ENCODE results near the gene PTPRN2.

PTPRN2 gene

DNA sequence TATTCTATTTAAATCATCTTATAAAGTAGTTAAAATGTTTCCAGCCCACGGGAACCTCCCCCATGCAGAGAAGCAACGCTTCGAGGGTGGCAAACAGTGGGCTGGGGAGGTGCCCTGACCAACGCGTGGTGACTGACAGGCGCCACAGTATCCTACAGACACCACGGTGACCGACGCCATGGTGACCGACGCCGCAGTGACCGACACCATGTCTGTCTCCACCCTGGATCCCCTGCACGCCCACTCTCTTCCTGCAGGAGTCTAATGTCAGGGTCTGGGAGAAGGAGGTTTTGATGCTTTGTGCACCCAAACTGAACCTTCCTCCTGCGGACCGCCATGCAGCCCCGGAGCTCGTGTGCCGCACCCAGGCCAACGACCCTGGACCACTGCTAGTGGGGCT is 464.4 kb downstream of the PTPRN2 start:
- DNase-seq = no peak

DNA sequence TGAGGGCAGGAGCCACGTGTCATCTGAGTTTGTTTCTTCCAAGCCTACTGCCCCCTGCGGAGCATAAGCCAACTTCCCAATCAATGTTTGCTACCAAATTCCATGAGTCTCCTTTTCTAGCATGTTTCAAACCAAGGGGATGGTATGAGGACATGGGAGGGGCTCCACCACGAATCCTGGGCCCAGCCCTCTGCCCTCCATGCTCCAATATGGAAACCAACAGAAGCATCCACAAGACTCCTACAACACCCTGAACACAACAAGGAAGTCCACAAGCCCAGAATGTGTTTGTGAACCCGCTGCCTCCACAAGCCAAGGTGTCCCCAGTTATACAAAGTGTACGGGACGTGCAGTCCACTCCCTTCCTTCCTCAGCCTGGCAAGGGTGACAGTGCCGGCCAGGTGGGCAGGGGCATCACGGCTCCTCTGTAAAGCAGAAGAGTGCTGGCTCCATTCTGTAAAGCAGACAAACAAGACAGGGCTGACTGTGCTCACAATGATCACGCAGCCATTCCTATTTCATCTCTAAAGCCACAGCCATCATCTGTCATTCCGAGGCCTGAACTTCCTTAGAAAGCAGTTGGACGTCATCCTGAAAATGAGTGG is 466.1 kb downstream of the PTPRN2 start:
- DNase-seq = no peak

DNA sequence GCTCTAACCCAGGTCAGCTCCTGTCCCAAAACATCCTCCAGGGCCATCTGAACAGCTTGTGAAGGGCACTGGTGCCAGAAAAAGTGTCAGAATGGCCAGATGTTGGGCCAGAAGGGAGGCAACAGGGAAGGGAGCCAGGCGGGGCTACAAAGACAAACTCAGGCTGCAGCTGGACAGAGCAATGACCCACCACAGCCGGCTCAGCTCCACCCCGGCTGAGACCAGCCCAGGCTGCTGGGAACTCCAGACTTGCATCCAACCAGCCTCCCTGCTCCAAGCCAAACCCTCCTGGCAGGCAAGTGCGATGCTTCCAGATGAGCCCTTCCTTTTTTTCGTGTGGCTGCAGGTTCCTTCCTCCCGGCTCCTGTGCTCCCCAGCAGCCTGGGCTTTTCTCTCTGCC is 466.9 kb downstream of the PTPRN2 start:
- no peak for DNase-seq

DNA sequence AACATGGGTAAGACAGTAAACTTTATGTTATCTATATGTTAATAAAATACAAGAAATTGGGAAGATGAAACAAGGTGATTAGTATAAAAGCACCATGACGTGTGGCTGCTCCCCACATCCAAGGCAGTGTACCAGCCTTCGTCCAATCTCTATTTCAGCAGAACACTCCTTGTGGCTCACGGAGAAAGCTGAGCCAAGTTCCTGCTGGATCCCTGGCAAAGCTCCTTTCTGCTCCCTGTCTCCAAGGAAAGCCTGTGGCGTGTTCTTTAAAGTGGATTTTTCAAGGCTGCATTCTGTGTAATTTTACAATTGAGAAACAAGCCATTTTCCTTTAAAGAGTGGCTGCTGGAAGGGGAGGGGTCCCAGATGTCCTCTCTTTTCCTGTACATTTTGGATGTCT is 467.3 kb downstream of the PTPRN2 start:
- DNase-seq = no peak

DNA sequence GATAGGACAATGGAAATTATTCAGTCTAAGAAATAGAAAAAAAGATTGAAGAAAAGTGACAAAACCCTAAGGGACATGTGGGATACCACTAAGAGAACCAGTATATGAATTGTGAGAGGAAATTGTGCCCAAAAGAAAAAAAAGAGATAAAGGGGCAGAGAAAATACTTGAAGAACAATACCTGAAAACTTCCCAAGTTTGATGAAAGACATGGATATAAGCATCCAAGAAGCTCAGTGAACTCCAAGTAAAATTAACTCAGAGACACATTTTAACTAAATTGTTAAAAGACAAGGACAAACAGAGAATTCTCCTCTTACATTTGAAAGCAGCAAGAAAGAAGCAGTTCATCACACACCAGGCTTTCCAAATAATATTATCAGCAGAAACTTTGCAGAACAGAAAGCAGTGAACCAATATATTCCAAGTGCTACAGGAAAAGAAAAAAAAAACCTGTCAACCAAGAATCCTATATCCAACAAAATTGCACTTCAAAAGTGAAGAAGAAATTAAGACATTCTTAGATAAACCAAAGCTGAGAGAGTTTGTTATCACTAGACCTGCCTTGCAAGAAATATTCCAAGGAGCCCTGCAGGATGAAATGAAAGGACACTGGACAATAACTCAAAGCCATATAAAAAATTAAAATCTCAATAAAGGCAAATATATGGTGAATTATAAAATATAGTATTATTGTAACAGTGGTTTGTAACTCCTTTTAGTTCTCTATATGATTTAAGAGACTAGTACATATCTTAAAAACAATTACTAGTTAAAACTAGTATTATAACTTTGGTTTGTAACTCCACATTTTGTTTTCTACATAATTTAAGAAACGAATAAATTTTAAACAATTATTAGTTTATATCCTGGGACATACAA is 470.0 kb downstream of the PTPRN2 start:
- no peak for DNase-seq

DNA sequence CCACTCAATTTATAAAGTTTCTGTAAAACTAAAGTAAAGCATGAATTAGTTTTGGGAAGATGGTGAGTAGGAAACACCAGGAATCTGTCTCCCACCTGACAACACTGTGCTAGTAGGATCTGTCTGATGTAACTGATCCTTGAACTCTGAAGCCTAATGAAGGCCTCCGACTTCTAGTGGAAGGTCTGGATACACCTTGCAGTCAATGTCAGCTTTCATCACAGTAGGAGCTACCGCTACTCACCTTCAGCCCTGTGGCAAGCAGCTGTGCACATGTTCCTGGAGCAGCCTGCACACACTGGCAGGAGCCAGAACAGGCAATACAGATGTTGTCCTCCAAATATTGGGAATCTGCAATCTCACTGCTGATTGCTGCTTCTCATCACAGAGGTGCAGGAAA is 471.4 kb downstream of the PTPRN2 start:
- no peak for DNase-seq

DNA sequence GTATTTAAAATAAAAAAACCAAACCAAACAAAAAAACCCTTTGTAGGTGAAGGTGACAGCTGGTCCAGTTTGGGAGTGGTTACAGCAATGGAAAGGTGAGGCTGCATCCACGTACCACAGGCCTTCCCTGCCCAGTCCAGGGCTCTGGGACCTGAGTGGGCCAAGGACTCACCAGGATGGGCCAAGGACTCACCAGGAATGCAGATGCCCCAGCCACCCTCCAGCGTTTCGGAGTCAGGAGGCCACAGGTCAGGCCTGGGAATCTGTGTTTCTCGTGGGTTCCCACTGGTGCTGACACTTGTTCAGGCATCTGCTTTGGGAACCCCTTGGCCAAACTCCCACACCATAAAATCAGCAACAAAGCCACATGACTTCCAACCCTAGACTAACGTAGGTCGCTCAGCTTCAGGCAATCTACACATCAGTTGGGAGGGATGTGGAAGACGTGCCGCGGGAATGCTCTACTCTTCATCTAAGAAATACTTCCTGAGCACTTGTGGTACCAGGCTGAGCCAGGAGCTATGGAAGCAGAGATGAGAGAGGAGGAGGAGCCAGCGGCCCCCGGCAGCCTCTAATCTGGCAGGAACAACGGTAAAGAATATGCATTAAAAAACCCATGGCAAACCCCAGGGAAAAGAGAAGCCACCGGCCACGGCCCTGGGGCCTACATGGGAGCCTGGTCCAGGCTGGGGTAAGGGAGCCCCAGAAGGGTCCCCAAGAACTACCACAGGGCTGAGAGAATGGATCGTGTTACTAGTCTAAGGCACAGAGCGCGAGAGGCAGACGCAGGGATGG is 473.4 kb downstream of the PTPRN2 start:
- DNase-seq = no peak

DNA sequence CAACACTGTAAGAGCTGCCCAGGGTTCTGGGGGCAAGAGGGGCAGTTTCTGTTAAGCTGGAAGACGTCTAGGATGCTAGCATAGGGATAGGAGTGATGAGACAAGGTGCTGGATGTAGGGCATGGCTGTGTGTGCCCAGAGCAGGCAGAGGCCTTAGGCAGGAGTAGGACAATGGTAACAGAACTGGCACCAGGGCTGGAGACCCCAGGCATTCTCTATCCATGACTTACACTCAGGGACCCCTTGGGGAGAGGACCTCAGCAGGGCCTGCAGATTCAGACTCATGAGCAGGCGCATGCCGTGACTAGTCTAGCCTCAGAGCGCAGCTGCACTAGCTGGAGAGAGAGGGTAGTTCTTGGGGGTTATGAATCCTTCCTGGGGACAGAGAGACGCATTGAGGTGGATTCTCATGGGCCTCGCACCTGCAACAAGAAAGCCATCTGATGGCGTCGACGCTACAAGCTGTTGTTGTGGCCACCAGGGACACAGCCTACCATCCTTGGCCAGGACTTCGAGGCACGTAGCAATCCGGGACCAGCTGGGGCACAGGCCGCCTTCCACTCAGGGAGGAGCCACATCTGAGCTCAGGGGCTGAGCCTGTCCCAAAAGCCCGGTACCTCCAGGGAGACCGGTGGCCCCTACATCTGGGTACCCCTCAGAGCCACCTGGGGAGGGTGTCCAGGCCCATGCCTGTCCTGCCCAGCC is 474.1 kb downstream of the PTPRN2 start:
- DNase-seq = no peak

DNA sequence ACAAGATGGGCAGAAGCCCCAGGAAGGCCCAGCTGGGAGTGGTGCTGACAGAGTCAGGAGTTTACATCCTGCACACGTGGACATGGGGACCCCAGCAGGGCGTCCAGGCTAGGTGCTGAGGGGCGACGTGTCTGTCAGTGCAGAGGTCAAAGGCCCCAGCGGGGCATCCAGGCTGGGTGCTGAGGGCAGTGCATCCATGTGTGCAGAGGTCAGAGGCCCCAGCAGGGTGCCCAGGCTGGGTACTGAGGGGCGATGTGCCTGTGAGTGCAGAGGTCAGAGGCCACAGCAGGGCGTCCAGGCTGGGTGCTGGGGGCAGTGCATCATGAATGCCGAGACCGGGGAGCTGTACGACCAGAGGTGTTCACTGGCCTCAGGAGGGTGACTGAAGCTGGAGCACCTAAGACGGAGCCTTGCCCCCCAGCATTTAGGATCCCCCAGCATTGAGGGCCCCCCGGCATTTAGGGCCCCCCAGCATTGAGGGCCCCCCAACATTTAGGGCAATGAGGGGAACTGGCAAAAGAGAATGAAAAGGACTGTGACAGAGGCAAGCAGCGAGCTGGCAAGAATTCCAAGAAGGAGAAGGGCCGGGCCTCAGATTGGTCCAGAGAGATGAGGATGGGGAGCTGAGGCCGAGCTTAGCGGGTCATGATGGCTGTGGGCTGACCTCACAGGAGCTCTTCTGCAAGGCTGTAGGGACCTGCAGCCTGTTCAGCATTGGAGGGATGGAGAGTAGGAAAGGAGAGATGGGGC is 474.9 kb downstream of the PTPRN2 start:
- no peak for DNase-seq

DNA sequence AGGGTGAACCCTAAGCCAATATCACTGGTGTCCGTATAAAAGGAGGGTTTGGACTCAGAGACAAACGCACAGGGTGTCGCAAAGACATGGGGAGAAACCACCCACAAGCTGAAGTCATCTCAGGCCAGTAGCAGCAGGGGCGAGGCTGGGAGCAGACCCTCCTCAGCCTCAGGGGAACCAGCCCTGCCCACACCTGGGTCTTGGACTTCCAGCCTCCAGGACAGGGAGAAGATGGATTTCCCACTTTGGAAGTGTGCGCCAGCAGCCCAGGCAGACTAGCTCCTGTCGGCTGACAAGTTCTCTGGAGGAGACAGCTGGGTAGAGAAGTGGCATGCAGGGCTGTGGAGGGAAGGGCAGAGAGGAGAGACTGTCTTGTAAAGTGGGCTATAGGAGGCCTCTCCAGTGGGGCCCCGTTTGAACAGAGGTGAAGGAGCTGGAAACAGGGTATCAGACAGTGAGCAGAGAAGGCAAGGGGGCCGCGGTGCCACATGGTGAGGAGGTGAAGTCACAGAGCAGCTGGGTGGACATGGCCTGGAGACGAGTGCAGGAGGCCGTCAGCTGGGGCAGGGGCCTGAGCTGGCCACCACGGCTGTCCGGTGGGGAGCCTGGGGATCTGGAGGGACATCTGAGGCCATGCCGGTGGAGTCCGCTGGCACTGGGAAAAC is 475.6 kb downstream of the PTPRN2 start:
- DNase-seq = no peak

DNA sequence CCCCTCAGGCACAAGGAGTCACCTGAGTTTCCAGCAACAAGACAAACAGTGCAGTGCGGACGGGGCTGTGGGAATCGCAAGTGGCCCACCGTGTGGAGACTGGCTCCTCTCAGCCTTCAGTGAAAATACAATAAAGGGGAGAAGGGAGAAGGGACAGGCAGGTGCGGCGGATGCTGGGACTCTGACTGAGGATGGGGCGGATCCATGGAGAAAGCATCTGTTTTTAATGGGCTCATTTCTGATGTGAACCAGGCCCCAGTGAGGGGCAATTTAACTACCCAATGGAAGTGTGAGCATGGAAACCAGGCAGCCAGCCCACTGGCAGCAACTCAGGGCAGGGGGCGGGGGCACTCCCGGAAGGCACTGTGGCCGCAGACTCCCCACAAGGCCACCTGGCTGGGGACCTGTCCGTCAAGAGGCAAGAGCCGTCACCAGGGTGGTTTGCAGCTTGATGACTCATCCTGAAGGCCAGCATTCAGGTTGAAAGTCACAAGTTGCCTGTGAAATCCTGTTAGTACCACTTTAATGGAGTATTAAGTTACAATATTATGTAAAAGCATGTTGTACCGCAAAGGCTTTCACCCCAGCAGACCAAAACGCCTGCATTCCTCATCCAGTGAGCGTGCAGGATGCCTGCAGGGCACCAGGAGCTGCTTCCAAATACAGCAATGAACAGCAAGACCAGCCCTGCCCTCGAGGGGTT is 476.4 kb downstream of the PTPRN2 start:
- no peak for DNase-seq

DNA sequence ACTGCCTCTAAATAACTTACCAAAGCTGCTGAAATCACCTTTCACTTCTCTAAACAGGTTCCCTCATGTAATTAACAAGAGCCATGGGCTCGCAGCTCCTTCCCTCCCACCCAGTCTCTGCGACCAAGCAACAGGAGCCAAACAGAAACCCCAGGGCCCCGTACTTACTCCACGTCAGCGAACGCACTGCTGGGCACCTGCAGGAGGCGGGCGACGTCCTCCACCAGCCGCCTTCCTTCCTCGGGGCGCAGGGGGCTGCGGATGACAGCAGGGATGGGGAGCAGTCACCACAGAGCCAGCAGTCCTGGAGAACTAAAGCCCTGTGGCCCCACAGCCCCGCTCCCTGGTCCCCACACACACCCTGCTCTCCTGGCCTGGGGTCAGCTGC is 477.0 kb downstream of the PTPRN2 start:
- no peak for DNase-seq

DNA sequence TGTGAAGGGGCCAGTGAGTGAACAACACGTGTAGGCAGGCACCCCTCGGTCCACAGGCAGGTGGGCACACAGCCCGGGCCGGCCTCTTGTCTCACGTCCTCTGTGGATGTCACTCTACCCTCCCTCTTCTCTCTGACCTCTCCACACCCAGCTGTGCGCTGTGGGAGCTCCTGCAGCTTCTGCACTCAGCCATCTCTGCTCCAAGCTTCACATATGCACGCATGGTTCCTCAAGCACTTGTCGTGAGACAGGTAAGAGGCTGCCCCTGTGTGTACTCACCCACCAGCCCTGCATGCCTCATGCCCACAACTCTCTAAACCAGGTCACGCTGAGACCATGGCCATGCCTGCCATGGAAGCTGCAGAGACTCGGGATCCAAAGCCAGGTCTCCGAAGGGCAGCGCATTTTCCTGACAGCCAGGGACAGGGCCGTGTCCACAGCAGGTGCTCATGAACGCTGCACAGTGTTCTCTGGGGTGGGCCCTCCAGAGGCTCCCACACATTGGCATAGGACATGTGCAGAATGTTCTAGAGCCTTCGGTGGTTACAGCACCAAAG is 477.5 kb downstream of the PTPRN2 start:
- DNase-seq = no peak

DNA sequence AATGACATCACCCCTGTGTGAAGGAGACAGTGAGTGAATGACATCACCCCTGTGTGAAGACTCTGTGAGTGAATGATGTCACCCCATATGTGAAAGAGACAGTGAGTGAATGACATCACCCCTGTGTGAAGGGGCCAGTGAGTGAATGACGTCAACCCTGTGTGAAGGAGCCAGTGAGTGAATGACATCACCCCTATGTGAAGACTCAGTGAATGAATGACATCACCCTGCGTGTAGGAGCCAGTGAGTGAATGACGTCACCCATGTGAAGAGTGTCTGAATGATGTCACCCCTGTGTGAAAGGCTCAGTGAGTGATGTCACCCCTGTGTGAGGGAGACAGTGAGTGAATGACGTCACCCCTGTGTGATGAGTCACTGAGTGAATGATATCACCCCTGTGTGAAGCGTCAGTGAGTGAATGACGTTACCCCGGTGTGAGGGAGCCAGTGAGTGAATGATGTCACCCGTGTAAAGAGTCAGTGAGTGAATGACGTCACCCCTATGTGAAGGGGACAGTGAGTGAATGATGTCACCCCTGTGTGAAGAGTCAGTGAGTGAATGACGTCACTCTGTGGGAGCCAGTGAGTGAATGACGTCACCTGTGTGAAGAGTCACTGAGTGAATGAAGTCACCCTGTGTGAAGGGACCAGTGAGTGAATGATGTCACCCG is 478.1 kb downstream of the PTPRN2 start:
- DNase-seq = no peak

DNA sequence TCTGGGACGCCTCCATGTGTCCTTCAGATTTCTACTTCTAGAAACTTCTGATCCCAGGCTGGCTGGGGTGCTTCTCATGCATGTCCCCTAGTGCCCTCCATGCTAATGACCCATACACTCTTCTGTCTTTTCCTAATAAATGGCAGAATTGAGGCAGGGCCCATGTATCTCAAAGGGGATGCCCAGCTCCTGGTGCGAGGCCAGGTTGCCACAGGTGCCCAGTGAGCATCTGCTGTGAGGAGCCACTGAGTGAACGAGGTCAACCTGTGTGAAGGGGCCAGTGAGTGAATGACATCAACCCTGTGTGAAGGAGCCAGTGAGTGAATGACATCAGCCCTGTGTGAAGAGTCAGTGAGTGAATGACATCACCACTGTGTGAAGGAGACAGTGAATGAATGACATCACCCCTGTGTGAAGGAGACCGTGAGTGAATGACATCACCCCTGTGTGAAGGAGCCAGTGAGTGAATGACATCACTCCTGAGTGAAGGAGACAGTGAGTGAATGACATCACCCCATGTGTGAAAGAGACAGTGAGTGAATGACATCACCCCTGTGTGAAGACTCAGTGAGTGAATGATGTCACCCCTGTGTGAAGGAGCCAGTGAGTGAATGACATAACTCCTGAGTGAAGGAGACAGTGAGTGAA is 478.9 kb downstream of the PTPRN2 start:
- DNase-seq = no peak

DNA sequence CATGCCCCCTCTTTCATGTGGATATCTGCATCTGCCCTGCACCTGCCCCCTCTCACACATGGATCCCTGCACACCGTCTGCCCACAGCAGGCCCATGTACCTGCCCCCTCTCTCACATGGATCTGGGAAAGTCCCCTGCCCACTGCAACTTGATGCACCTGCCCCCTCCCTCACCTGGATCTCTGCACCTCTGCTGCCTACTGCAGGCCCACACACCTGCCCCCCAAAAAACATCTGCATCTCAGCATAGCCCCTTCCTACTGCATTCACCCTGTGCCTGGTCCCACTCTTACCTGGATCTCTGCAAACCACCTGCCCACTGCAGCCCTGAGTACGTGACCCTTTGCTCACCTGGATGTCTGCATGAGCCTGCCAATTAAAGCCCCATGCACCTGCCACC is 479.8 kb downstream of the PTPRN2 start:
- no peak for DNase-seq

DNA sequence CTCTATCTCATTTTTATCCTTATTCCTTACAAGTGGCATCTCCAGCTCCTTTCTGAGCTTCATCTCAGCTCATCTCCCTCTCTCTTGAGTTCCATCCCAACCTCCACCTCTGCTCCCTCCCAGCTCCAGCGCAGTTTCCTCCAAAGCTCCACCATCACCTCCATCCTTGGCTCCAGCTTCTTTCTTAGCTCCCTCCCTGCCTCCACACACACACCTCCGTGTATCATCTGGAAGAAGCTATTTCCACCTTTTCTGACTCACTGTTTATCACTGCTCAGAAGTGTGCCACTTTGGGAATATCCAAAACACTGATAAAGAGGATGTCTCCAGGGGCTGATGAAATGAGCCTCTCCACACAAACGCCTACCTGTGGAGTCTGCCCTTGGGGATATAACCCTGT is 481.4 kb downstream of the PTPRN2 start:
- DNase-seq = no peak

DNA sequence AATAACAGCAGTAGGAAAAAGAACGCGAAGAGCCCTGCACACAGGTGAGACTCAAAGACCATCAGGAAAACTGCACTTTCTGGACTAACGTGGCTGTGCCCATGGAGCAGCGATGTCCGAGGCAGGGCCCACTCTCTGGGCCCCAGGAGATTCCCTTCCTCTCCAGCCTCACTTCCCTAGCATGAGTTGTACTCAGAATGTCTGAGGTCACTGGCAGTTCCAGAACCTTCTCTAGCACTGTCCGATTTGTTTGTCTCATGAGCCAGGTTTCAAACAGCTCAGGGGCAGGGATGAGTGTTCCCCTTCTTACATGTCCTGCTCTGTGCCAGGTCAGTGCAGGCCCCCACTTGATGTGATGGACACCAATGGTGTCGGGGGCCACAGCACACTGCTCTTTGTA is 484.2 kb downstream of the PTPRN2 start:
- DNase-seq = no peak

DNA sequence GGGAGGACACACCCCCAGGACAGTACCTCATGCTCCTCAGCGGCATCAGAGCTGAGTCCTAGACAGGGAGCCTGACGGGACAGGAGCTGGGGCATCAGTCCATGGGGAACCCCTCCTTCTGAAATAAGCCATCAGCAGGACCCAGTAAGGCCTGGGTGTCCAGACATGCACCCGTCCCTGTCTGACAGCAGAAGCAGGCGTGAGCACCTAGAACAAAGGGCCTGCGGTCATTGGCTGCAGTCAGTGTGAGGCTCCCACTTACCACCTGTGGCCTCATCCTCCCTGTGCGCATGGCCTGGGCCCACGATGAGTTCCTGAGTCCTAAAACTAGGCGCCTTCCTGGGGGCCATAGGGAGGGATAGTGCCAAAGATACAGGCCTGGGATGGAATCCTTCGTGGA is 484.7 kb downstream of the PTPRN2 start:
- DNase-seq = no peak
